GM21529 (cell line): ENCODE data around the gene BICDL2.

Source experiments
- ATAC-seq: cut with Tn5 transposase; IDR thresholded peaks from one replicate; pipeline ENCODE4 v1.9.1; 2021; ENCODE audit not compliant: unreplicated experiment

BICDL2 gene

DNA sequence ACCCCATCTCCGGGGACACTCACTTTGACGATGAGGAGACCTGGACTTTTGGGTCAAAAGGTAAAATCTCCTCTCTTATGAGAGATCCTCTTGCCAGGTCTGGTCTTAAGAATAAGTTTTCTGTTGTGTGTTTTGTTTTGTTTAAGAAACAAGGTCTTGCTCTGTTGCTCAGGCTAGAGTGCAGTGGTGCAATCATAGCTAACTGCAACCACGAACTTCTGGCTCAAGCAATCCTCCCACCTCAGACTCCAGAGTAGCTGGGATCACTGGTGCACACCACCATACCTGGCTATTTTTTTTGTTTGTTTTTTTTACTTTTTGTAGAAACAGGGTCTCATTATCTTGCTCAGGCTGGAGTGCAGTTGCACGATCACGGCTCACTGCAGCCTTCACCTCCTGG is 13.7 kb upstream of the BICDL2 start:
- no peak for ATAC-seq

DNA sequence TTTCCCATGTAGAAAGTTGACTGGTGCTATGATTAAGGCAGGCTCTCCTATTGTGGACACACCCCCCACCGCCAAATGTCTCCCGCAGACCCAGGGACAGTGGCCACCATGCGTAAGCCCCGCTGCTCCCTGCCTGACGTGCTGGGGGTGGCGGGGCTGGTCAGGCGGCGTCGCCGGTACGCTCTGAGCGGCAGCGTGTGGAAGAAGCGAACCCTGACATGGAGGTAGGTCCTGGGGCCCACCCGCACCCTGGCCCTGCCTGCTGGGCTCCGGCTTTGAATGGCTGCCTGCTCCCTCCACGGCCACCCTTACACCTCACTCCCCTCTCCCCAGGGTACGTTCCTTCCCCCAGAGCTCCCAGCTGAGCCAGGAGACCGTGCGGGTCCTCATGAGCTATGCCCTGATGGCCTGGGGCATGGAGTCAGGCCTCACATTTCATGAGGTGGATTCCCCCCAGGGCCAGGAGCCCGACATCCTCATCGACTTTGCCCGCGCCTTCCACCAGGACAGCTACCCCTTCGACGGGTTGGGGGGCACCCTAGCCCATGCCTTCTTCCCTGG is 13.3 kb upstream of the BICDL2 start:
- no peak for ATAC-seq

- no peak for ATAC-seq
Observed at GRCh38 chr16:3047387-3047720, 10.6 kb upstream of the BICDL2 start.

- ATAC-seq, result no peak
Observed at GRCh38 chr16:3046641-3047386, 10.1 kb upstream of the BICDL2 start.

- no peak for ATAC-seq
Observed at GRCh38 chr16:3045758-3046640, 9.3 kb upstream of the BICDL2 start, which contains the start of gene MMP25. Gene MMP25 (plus strand): TSS chr16:3046561. CDS start chr16:3046918, 357 bp downstream.

- ATAC-seq, result no peak
Observed at GRCh38 chr16:3044708-3045107, 8.0 kb upstream of the BICDL2 start.

GRCh38 chr16:3042376-3042775 is 5.6 kb upstream of the BICDL2 start:
- no peak for ATAC-seq

DNA sequence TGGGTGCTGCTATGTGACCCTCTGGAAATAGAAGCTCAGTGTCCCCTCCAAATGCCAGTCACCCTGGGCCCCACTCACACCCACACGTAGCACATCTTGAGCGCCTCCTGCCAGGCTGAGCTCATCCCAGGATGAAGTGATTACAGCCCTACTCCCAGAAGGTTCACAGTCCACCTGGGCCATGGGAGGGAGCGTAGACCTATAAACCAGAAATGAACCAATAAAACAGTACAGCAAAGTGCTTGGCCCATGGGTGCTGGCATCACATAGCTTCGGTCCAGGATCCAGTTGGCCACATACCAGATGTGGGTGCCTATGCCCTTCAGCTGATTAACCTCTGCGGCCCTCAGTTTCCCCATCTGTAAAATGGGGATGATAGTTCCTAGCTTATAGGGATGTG is 2.2 kb upstream of the BICDL2 start:
- no peak for ATAC-seq

- no peak for ATAC-seq
Observed at GRCh38 chr16:3038256-3038655, 1.5 kb upstream of the BICDL2 start.

DNA sequence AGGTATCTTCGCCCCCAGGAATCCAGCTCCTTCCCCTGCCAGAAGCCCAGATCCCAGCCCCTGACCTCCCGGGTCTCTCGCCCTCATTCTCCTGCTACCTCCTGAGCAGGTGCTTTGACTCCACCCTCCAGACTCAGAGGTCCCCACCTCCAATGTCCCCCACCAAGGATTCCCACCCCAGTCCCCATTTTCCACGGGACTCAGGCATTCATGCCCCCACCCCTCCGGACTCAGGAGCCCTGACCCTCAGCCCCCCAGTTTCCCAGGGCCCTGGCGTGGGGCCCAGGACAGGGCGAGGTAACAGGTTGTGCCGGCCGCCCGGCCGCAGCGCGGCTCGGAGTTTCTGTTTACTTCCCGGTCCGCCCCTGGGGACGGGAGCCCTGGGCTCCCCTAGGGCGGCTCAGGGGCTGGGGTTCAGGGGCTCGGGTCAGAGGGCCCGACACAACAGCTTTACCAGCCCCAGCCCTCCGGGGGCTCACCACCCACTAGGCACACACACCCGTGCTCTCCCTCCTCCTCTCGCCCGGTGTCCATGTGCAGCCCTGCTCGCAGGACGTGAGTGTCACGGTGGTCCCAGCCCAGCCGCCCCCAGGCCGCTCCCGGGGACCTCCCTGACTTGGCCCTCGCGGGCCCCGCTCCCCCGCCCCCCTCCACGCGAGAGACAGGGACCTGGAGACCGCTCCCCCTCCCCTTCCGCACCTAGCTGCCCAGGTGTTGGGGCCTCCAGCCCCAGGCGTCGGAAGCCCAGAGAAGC is 595 bp downstream of the BICDL2 start:
- no peak for ATAC-seq

DNA sequence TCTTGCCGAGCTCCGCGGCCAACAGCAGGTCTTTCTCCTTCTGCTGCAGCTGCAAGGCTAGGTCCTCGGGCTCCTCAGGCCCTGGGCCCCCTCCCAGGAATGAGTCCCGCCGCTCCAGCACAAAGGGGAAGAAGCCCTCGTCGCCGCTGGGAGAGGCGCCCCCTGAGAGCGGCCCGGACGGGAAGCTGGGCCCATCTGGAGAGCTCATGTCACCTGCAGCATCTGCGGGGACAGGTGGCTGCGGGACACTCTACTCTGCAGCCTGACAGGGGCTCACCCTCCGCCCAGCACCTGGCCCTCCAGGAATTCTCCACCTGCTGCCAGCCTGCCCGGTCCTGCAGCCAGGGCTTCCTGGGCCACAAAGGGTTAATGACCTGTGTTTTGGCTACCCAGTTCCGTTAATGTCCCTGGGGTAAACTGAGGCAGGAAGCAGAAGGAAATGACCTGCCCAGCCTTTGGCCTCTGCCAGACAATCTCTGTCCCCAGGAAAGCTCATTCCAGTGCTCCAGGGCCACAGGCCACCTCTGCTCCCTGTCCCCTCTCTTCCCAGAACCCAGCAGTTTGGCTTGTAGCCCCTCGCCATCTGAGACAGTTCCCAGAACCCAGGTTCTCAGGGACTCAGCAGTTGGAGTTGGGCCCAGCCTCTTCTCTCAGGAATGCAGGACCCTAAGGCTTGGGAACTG is 1.3 kb downstream of the BICDL2 start:
- ATAC-seq, result no peak

DNA sequence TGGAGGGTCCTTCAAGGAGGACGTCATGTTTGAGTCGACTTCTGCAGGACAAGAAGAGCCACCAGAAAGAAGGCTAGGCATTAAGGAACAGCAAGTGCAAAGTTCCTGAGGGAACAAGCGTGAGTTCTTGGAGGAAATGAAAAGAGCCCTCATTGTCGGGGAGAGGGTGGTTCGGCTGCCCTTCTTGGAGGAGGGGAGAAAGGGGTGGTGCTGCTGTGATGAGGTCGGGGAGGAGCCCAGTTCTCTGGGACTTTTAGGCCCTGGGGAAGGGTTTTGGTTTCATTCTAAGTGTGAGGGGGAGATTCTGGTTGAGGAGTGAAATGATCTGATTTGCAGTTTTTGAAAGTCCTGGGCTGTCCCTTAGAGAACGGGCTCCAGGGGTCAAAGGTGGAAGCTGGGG is 4.1 kb downstream of the BICDL2 start:
- no peak for ATAC-seq

DNA sequence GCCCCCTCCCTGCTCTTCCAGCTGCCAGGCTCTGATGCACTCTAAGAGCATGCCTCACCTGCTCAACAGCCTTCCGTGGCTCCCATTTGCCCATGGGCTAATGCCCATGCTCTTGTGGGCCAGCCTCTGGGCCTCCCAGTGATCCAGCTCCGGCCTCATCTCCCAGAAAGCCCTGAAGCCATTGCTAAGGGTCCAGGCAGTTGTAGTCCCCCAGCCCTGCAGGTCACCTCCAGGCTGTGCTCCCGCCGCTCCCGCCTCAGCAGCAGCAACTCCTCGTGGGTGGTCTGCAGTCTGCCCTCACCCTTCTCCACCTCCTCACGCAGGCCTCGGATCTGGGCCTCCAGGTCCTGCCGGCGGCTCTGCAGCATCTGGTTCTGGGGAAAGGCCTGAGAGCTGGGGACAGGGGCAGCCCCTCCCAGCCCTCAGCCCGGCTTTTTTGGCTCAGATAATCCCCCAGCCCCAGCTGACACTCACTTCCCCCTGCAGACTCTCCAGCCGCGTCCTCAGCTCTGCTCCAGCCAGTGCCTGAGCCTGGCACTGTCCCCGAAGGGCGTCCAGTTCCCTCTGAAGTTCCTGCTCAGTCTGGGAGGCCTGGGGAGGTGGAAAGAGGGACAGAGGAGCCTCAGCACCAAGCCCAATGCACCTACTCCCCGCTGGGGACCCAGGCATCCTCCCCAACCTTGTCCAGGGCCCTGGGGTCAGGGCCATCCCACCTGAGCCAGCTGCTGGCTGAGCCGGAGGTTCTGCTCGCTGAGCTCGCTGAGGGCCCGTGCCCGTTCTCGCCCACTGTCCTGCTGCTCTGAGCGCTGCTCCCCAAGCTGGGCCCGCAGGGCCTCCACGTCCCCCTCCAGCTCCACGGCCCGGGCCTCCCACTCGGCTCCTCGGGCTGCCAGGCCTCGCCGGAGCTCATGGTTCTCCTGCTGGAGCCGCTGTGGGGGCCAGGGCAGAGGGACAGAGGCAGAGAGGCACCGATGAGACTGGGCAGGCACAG is 6.2 kb downstream of the BICDL2 start:
- no peak for ATAC-seq

DNA sequence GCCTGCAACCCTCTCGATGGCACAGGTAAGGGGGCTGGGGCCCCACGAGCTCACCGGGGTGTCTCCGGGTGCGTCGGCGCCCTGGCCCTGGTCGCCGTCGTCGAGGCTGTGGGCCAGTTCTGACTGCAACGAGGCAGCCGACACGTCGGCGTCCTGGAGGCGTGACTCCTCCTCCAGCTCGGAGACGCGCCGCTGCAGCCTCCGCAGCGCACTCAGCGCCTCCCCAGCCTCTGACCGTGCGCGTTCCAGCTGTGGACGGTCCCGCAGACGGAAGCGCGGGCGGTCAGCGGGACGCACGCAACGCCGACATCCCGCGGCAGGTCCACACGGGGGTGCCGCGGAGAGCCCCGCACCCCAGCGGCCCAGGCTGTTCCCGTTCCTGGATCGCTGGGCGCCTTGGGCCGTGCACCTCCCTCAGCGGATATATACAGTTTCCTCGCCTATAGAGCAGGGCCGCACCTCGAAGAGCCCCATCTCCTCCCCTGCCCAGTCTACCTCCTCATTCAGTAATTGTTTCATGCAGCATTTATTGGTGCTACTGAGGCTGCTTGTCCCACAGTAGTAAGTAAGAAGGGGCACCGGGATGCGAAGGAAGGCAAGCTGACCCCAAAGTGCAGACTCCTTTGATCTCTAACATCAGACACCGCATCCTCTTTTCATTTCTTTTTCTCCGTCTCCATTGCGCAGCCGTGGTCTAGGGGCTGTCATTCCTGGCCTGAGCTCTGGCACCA is 7.1 kb downstream of the BICDL2 start:
- ATAC-seq, result no peak

GRCh38 chr16:3028716-3029319 is 7.9 kb downstream of the BICDL2 start:
- ATAC-seq, result no peak

GRCh38 chr16:3027983-3028715 is 8.6 kb downstream of the BICDL2 start:
- ATAC-seq, result no peak

DNA sequence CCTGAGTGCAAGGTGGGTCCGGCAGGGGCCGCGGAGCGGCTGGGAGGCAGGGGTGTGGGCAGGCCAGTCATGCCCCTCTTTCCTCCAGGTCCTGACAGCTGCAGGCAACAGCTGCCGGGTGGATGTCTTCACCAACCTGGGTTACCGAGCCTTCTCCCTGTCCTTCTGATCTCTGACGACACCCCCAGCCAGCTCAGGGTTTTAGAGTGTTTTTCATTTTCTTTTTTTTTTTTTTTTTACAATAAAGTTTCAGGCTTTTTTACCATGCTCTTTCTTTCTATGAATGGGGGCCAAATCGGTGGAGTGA is 9.3 kb downstream of the BICDL2 start:
- no peak for ATAC-seq
